Breast epithelium (tissue), 4 donors: ENCODE results near the gene MYCL. TPM values are rescaled to one million over a fixed set of nuclear protein-coding genes. Genes with fewer than 3 reads are reported as not detected.

Source experiments
- DNase-seq, 2 donors: peaks; one replicate each; pipeline ENCODE4 v3.0.0-alpha.2; 2019; ENCODE audit warnings: low spot score in 2 of 2
- H3K27ac ChIP-seq, 2 donors: fragments of 200-600 bp; sonication (generic) in 1 of 2; one replicate each; pipeline ENCODE4 v1.5.1; 2016 to 2019; ENCODE audit warnings: mild to moderate bottlenecking in 1 of 2
- H3K27me3 ChIP-seq, 2 donors: fragments of 200-600 bp; sonication (generic) in 1 of 2; one replicate each; pipeline versions ENCODE4 v1.5.1 to v1.6.0; 2017 to 2019; ENCODE audit warnings: control low read depth in 1 of 2, mild to moderate bottlenecking in 1 of 2
- H3K36me3 ChIP-seq: fragments of 200-600 bp; one replicate; pipeline ENCODE4 v1.5.1; 2019
- H3K4me1 ChIP-seq, 2 donors: fragments of 200-600 bp; sonication (generic); one replicate each; pipeline ENCODE4 v1.5.1; 2016 to 2019; ENCODE audit warnings: control low read depth in 1 of 2
- H3K4me3 ChIP-seq, 3 donors: fragments of 200-600 bp; sonication (generic); 1 replicate in 2 of 3; 2 replicates in 1 of 3; pipeline ENCODE4 v1.5.1; 2016 to 2019; ENCODE audit warnings: mild to moderate bottlenecking in 3 of 3, moderate library complexity in 2 of 3
- H3K9me3 ChIP-seq, 2 donors: fragments of 200-600 bp; sonication (generic) in 1 of 2; one replicate each; pipeline ENCODE4 v1.5.1; 2016 to 2019; ENCODE audit warnings: control low read depth in 1 of 2
- POLR2A ChIP-seq: fragments of 450-650 bp; IDR thresholded peaks from one replicate; pipeline ENCODE4 v1.6.1; 2016; ENCODE audit warnings: antibody characterized with exemption, mild to moderate bottlenecking, moderate library complexity
- POLR2AphosphoS5 ChIP-seq, 3 donors: sonication (generic); formaldehyde crosslinking; IDR thresholded peaks; one replicate each; pipeline ENCODE4 v1.6.1; 2017; ENCODE audit warnings: antibody characterized with exemption in 3 of 3
- intact Hi-C: fragments of 100-400 bp; cut with DNase I; formaldehyde crosslinking; loops from one replicate; pipeline ENCODE4 v1.15.1; 2023; ENCODE audit warnings: low total_unique reads
- total RNA-seq, 3 donors: library from RNA; depleted of rRNA; stranded (reverse); fragments of >200 nt; gene quantifications; one replicate each; pipeline ENCODE4 v1.1.0, GENCODE V29; 2016
- TF ChIP-seq, protein P1 (sequence below), 3 donors: fragments of 450-650 bp; IDR thresholded peaks; one replicate each; pipeline ENCODE4 v1.5.1; 2016 to 2017; ENCODE audit warnings: antibody characterized with exemption in 3 of 3, mild to moderate bottlenecking in 3 of 3, moderate library complexity in 3 of 3

The MYCL gene
- total RNA-seq, 3 donors from 2014 or later: 0.32 to 5.3 (median 0.98) TPM

DNA sequence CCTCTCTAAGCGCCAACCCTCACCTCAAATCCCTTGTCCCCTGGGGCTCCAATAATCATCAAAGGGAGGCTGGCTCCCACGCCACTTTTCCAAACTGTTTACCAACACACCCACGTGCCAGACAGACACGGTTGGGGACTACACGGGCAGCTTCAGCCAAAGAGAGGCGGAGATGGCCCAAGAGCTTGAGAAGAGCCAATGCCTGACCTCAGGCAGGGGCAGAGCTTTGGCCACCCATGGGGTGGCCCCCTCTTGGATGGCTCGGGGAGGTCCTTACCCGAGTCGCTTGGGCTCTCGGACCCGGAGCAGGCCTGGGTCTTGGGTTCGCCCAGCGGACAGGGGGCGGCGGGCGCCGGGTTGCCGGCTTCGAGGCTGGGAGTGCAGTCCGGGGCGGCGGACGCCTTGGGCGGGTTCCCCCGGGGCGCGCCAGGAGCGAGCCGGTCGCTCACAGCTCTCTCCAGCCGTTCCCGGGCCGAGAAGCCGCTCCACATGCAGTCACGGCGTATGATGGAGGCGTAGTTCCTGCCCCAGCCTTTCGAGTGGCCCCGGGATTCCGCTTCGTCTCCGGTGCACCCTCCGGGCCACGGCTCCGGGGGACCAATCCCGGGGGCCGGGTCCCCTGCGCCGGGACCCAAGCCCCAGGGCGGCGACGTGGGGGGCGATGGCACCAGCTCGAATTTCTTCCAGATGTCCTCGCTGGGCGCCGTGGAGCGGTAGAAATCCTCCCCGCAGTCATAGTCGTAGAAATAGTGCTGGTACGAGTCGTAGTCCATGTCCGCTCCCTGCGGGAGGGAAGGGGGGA, 854 bp downstream of the MYCL start:
- no peak for TF ChIP-seq POLR2AphosphoS5 (IDR thresholded peaks at IDR 0.05)
- H3K27me3 ChIP-seq: peaks cover 0 to 2% of the 10 kb centered on the region in 2 donors
- H3K9me3 ChIP-seq: no peaks in the 10 kb centered on the region
- no peak for DNase-seq
- H3K4me3 ChIP-seq: peak overlapping the region; percentile 46 to 85 (median 69)
- peaks cover 0 to 8% of the 10 kb centered on the region in 2 donors for H3K4me1 ChIP-seq
- intact Hi-C loops: loop anchor here (5.0 kb wide), 1 partner anchor 84 kb away; no protein-coding TSS in a partner anchor
- H3K27ac ChIP-seq: peak overlapping the region; percentile 33 to 34
- H3K36me3 ChIP-seq: no peaks in the 10 kb centered on the region

DNA sequence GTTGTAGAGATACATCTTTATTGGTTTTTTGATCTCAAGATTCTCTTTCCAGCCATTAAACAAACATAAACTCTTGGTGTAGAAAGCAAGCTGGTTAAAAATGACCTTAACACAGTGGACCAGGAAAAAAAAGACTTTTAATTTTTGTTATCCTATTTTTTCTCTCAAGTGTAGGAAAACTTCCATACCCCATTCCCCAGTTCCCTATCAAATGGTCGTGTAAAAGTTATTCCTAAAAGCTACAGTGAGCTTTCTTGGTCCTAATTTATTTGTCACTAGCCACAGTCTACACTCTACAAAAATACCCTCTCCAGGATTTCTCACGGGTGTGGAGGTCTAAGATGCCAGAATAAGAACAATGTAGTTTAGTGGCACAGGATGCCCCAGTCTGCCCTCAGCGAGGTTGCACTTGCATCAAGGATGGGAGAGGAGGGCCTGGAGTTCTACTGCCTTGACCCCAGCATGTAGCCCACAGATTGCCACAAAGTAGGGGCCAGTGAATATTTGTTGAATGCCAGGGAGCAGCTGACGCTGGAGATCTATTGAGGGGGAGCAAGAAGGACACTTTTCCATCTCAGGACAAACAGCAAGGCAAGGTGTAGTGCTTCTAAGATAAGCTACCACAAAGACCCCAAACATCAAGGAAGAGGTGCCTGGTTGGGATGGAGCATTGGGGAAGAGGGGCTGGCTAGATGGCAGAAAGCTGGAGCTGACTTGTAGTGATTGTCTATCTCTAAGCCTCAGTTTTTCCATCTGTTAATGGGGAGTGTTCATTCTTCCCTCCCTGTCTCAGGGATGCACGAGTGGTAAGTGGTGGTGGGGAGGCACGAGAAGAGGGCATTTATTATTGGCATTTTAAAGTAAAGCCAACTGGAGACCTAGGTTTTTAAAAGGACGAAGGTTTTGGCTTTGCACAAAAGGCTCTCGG, 1.8 kb downstream of the MYCL start:
- no peak for DNase-seq
- no peak overlapping the region for H3K27ac ChIP-seq
- TF ChIP-seq, protein P1, sequence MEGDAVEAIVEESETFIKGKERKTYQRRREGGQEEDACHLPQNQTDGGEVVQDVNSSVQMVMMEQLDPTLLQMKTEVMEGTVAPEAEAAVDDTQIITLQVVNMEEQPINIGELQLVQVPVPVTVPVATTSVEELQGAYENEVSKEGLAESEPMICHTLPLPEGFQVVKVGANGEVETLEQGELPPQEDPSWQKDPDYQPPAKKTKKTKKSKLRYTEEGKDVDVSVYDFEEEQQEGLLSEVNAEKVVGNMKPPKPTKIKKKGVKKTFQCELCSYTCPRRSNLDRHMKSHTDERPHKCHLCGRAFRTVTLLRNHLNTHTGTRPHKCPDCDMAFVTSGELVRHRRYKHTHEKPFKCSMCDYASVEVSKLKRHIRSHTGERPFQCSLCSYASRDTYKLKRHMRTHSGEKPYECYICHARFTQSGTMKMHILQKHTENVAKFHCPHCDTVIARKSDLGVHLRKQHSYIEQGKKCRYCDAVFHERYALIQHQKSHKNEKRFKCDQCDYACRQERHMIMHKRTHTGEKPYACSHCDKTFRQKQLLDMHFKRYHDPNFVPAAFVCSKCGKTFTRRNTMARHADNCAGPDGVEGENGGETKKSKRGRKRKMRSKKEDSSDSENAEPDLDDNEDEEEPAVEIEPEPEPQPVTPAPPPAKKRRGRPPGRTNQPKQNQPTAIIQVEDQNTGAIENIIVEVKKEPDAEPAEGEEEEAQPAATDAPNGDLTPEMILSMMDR (IDR thresholded peaks at IDR 0.05): no peak
- TF ChIP-seq POLR2AphosphoS5 (IDR thresholded peaks at IDR 0.05) (no peak), POLR2A (no peak)
- peak overlapping the region in 1 of 3 donors; percentile 69 for H3K4me3 ChIP-seq
- intact Hi-C loops: loop anchor here (5.0 kb wide), 1 partner anchor 83 kb away; no protein-coding TSS in a partner anchor
- H3K9me3 ChIP-seq: no peaks in the 10 kb centered on the region
- peaks cover 0 to 8% of the 10 kb centered on the region in 2 donors for H3K4me1 ChIP-seq
- H3K36me3 ChIP-seq: no peaks in the 10 kb centered on the region
- peaks cover 0 to 2% of the 10 kb centered on the region in 2 donors for H3K27me3 ChIP-seq

GRCh38 chr1:39898648-39899603, 2.8 kb downstream of the MYCL start:
- Histone ChIP-seq H3K27ac (no peak overlapping the region), H3K4me1 (peaks cover 0 to 8% of the 10 kb centered on the region in 2 donors), H3K4me3 (no peak overlapping the region), H3K27me3 (peaks cover 0 to 2% of the 10 kb centered on the region in 2 donors), H3K9me3 (no peaks in the 10 kb centered on the region), H3K36me3 (no peaks in the 10 kb centered on the region)
- intact Hi-C loops: no loop called here
- TF ChIP-seq, protein P1 (IDR thresholded peaks at IDR 0.05): no peak
- TF ChIP-seq POLR2A: no peak
- no peak for TF ChIP-seq POLR2AphosphoS5 (IDR thresholded peaks at IDR 0.05)
- DNase-seq: no peak

DNA sequence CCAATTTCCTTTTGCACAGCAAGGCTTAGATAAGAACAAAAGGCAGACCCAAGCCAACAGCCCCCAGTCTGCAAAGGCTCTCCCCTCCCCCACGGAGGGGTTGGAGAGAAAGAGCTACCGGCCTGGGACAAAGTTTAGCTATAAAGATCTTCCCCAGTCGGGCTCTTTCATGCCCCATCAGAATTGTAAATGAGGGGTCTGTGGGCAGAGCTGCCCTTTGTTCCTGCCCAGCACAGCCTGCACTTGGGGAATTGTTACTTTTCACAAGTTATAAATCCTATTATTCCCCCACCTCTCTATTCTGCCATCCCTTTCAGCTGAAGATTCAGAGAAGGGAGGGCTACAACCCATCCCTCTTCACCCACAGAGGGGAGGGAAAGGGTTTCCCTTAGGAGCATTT, 3.5 kb downstream of the MYCL start:
- intact Hi-C loops: no loop called here
- Histone ChIP-seq H3K27me3 (peaks cover 0 to 2% of the 10 kb centered on the region in 2 donors), H3K9me3 (no peaks in the 10 kb centered on the region), H3K27ac (no peak overlapping the region), H3K36me3 (no peaks in the 10 kb centered on the region), H3K4me3 (no peak overlapping the region), H3K4me1 (peaks cover 0 to 8% of the 10 kb centered on the region in 2 donors)
- TF ChIP-seq, protein P1 (IDR thresholded peaks at IDR 0.05): no peak
- no peak for TF ChIP-seq POLR2AphosphoS5 (IDR thresholded peaks at IDR 0.05)
- no peak for TF ChIP-seq POLR2A
- DNase-seq: no peak
